MM.1S (cell line): ENCODE measurements around the gene ZSCAN25.

Source experiments
- EZH2 ChIP-seq: fragments of 300-600 bp; sonication (generic); optimal IDR thresholded peaks from 2 replicates; pipeline ENCODE3; 2017; ENCODE audit warnings: low read depth, mild to moderate bottlenecking, antibody characterized with exemption, low read length, mixed read lengths
- EZH2phosphoT487 ChIP-seq: fragments of 300-600 bp; sonication (generic); IDR thresholded peaks from 2 replicates; pipeline ENCODE4 v1.6.1; 2018; ENCODE audit warnings: antibody characterized with exemption, low read length
- TF ChIP-seq, protein P1 (sequence below): fragments of 300-600 bp; sonication (generic); IDR thresholded peaks from 2 replicates; pipeline ENCODE4 v1.5.1; 2016; ENCODE audit warnings: antibody characterized with exemption, low read length, mixed read lengths

DNA sequence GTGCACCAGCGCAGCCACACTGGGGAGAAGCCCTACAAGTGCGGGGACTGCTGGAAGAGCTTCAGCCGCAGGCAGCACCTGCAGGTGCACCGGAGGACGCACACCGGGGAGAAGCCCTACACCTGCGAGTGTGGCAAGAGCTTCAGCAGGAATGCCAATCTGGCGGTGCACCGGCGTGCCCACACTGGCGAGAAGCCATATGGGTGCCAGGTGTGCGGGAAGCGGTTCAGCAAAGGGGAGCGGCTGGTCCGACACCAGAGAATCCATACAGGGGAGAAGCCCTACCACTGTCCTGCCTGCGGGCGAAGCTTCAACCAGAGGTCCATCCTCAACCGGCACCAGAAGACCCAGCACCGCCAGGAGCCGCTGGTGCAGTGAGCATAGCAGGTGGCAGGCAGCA lies 12.9 kb downstream of the ZSCAN25 start:
- TF ChIP-seq, protein P1, sequence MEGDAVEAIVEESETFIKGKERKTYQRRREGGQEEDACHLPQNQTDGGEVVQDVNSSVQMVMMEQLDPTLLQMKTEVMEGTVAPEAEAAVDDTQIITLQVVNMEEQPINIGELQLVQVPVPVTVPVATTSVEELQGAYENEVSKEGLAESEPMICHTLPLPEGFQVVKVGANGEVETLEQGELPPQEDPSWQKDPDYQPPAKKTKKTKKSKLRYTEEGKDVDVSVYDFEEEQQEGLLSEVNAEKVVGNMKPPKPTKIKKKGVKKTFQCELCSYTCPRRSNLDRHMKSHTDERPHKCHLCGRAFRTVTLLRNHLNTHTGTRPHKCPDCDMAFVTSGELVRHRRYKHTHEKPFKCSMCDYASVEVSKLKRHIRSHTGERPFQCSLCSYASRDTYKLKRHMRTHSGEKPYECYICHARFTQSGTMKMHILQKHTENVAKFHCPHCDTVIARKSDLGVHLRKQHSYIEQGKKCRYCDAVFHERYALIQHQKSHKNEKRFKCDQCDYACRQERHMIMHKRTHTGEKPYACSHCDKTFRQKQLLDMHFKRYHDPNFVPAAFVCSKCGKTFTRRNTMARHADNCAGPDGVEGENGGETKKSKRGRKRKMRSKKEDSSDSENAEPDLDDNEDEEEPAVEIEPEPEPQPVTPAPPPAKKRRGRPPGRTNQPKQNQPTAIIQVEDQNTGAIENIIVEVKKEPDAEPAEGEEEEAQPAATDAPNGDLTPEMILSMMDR, result no peak
- TF ChIP-seq EZH2 (no peak), EZH2phosphoT487 (no peak)
